Heart right ventricle (tissue), 16 donors: ENCODE results near the gene ECM1. TPM values are rescaled to one million over a fixed set of nuclear protein-coding genes. Genes with fewer than 3 reads are reported as not detected.
A peak's percentile ranks its signal among the peaks of the same experiment; 100 is the strongest.

Source experiments
- ATAC-seq, 8 donors: fragments of 200-7000 bp; cut with Tn5 transposase; one replicate each; pipeline ENCODE4 v1.9.1; 2020; ENCODE audit warnings: mild to moderate bottlenecking in 8 of 8, moderate library complexity in 8 of 8, moderate number of reproducible peaks in 1 of 8
- DNase-seq, 2 donors: peaks; one replicate each; pipeline ENCODE4 v3.0.0-alpha.2; 2020
- H3K27ac ChIP-seq, 10 donors: fragments of 200-600 bp; sonication (generic) in 2 of 10; one replicate each; pipeline versions ENCODE4 v1.5.0 to v1.8.0; 2020 to 2022; ENCODE audit warnings: mild to moderate bottlenecking in 3 of 10
- H3K27me3 ChIP-seq, 7 donors: fragments of 200-600 bp; one replicate each; pipeline ENCODE4 v1.8.0; 2021 to 2022; ENCODE audit warnings: mild to moderate bottlenecking in 2 of 7
- H3K36me3 ChIP-seq, 9 donors: fragments of 200-600 bp; sonication (generic) in 1 of 9; one replicate each; pipeline versions ENCODE4 v1.5.0 to v1.8.0; 2020 to 2022; ENCODE audit warnings: mild to moderate bottlenecking in 2 of 9
- H3K4me1 ChIP-seq, 9 donors: fragments of 200-600 bp; sonication (generic) in 1 of 9; one replicate each; pipeline versions ENCODE4 v1.5.0 to v1.8.0; 2020 to 2022; ENCODE audit warnings: mild to moderate bottlenecking in 4 of 9
- H3K4me3 ChIP-seq, 10 donors: fragments of 200-600 bp; sonication (generic) in 2 of 10; one replicate each; pipeline versions ENCODE4 v1.5.0 to v1.8.0; 2020 to 2022; ENCODE audit warnings: mild to moderate bottlenecking in 7 of 10, moderate library complexity in 2 of 10
- H3K9me3 ChIP-seq, 11 donors: fragments of 200-600 bp in 10 of 11; sonication (generic) in 2 of 11; one replicate each; pipeline versions ENCODE4 v1.5.0 to v1.8.0; 2013 to 2022; ENCODE audit warnings: mild to moderate bottlenecking in 2 of 11, control low read depth in 1 of 11, moderate library complexity in 1 of 11
- CTCF ChIP-seq, 9 donors: fragments of 200-600 bp; sonication (generic) in 2 of 9; IDR thresholded peaks; one replicate each; pipeline versions ENCODE4 v1.5.0 to v1.8.0; 2021 to 2022; ENCODE audit warnings: antibody characterized with exemption in 9 of 9, mild to moderate bottlenecking in 5 of 9, moderate library complexity in 1 of 9
- WGBS, 2 donors: extraction: QIAGEN DNeasy Blood & Tissue Kit; methylation state at CpG; one replicate each; pipeline ENCODE4 v1.1.7; 2013; ENCODE audit warnings: inconsistent platforms in 1 of 2; 5-methylcytosine and 5-hydroxymethylcytosine counted together
- intact Hi-C, 10 donors: fragments of 100-400 bp; cut with DNase I; formaldehyde crosslinking; loops; one replicate each; pipeline versions ENCODE4 v1.11.1 to v1.14.2; 2022
- polyA plus RNA-seq, 2 donors: library from polyadenylated mRNA; stranded (reverse); fragments of 200-250 nt; gene quantifications; one replicate each; pipeline ENCODE4 v1.2.3, GENCODE V29; 2013
- total RNA-seq, 10 donors: library from RNA; stranded (reverse); fragmentation: NEBNext Ultra II Directional in 3 of 10; extraction: Animal tissue kit (Norgen Biotek cat#: 25700) in 3 of 10; gene quantifications; one replicate each; pipeline versions ENCODE4 v1.2.1 to v1.2.4, GENCODE V29; 2021 to 2023
- donor health status: Arrhythmogenic right ventricular cardiomyopathy.
- donor health status: ischemic (EF 13 %, LVEDD 7.1; RV severe dilation, severe dysfunction).
- donor health status: healthy with polysubstance abuse.
- donor health status: DM: no; HTN: yes; CAD: no.
- donor health status: DM: no; HTN: no; CAD: no.
- donor health status: ischemic (EF 25% LVEDD 6.9; RV normal size, moderate dysfunction).
- donor health status: ischemic (EF 25% LVEDD 5.7; RV mildly dilated, moderate dysfunction).
- donor health status: healthy.
- donor health status: DM: yes; HTN: yes; CAD: no.
- donor health status: Ischemic cardiomyopathy.
- donor health status: ischemic (EF 35%, LVEDD 5.7; RV mildly dilated, moderate dysfunction).
- donor health status: nonischemic (EF 11% LVEDD 7.7; RV severe dilation, severe dysfunction).
- donor health status: DM: yes; HTN: yes; CAD: no.
- donor health status: PGD.
- donor health status: ischemic (EF 29% LVEDD 5.4; RV normal size, mild dysfunction).
- donor health status: nonischemic (EF 23%, LVEDD 6.1; RV moderate dilation, normal function).

ECM1 gene
- total and polyA plus RNA-seq, 12 donors, result 5.8 to 28.2 (median 15.8) TPM

GRCh38 chr1:150560576-150561253 lies 52.8 kb downstream of the ECM1 start:
- ATAC-seq (peak; percentile 46 to 71 (median 60)), DNase-seq (peak; percentile 87 to 91)
- 15 to 16% methylated on average over 17 of the region's 17 CpGs for WGBS, 2 donors
- H3K27ac ChIP-seq, result peak overlapping the region; percentile 91 to 100 (median 100)
- peak; percentile 80 to 93 (median 87) for TF ChIP-seq CTCF (IDR thresholded peaks at IDR 0.05)
- H3K4me1 ChIP-seq, result peaks cover 40 to 75% (median 65%) of the 10 kb centered on the region in 9 donors
- intact Hi-C loops, result loop anchor here (1.0 to 10.0 kb wide), 16 partner anchors 17 to 254 kb away; partner anchors contain the start of genes MCL1 (in 4 of the 10), ENSA (in 2 of the 10), GOLPH3L (in 2 of the 10) and CTSK (in 1 of the 10)
- no peaks in the 10 kb centered on the region for H3K9me3 ChIP-seq
- no peaks in the 10 kb centered on the region for H3K27me3 ChIP-seq
- H3K4me3 ChIP-seq, result peak overlapping the region; percentile 43 to 64 (median 58)
- H3K36me3 ChIP-seq, result peaks cover 0 to 33% (median 0%) of the 10 kb centered on the region in 9 donors

GRCh38 chr1:150561254-150561973 lies 53.5 kb downstream of the ECM1 start:
- intact Hi-C loops, result loop anchor here (1.0 to 10.0 kb wide), 16 partner anchors 16 to 253 kb away; partner anchors contain the start of genes MCL1 (in 4 of the 10), ENSA (in 2 of the 10), GOLPH3L (in 2 of the 10) and CTSK (in 1 of the 10)
- H3K4me1 ChIP-seq, result peaks cover 44 to 82% (median 72%) of the 10 kb centered on the region in 9 donors
- H3K36me3 ChIP-seq, result peaks cover 0 to 26% (median 0%) of the 10 kb centered on the region in 9 donors
- DNase-seq, result peak; percentile 93 to 95
- ATAC-seq, result peak; percentile 85 to 91 (median 90)
- H3K9me3 ChIP-seq, result no peaks in the 10 kb centered on the region
- WGBS, 2 donors, result 0% methylated on average over 32 of the region's 32 CpGs
- peak overlapping the region; percentile 91 to 100 (median 100) for H3K27ac ChIP-seq
- peak overlapping the region; percentile 43 to 64 (median 58) for H3K4me3 ChIP-seq
- H3K27me3 ChIP-seq, result no peaks in the 10 kb centered on the region
- peak in 3 of 9 donors; percentile 12 to 45 (median 27) for TF ChIP-seq CTCF (IDR thresholded peaks at IDR 0.05)

GRCh38 chr1:150561974-150562445 lies 54.1 kb downstream of the ECM1 start:
- Histone ChIP-seq H3K4me1 (peaks cover 50 to 88% (median 78%) of the 10 kb centered on the region in 9 donors), H3K27ac (peak overlapping the region; percentile 91 to 100 (median 100)), H3K36me3 (peaks cover 0 to 20% (median 0%) of the 10 kb centered on the region in 9 donors), H3K27me3 (no peaks in the 10 kb centered on the region), H3K9me3 (no peaks in the 10 kb centered on the region), H3K4me3 (peak overlapping the region; percentile 43 to 64 (median 58))
- WGBS, 2 donors, result 1% methylated on average over 17 to 18 of the region's 18 CpGs
- TF ChIP-seq CTCF (IDR thresholded peaks at IDR 0.05), result no peak
- DNase-seq, result peak; percentile 94 to 95
- ATAC-seq, result peak; percentile 80 to 91 (median 88)
- intact Hi-C loops, result loop anchor here (1.0 to 10.0 kb wide), 16 partner anchors 15 to 253 kb away; partner anchors contain the start of genes MCL1 (in 4 of the 10), ENSA (in 2 of the 10), GOLPH3L (in 2 of the 10) and CTSK (in 1 of the 10)
